IMR-90 (cell line): Measurements from ENCODE around the gene SLC34A3. TPM values are rescaled to one million over a fixed set of nuclear protein-coding genes. Genes with fewer than 3 reads are reported as not detected.

Experiments used
- ATAC-seq: fragments of 200-7000 bp; cut with Tn5 transposase; 2 replicates; pipeline ENCODE4 v1.9.1; 2020; ENCODE audit warnings: low read depth, mild to moderate bottlenecking, moderate library complexity
- BruUV-seq: library from RNA; stranded (reverse); fragments of 400-500 nt; replicated peaks from 2 replicates; lab custom pipeline; 2021; lab: Mats Ljungman, UMichigan
- CTCF ChIA-PET: fragments of 300-600 bp; formaldehyde crosslinking; extraction: SDS; loops from one replicate; lab custom pipeline; 2021; ENCODE audit warnings: antibody characterized with exemption; lab: Yijun Ruan, JAX
- POLR2A ChIA-PET: fragments of 300-600 bp; sonication (Branson Sonifier 250); formaldehyde crosslinking; loops from one replicate; lab custom pipeline; 2022; ENCODE audit warnings: antibody characterized with exemption; ENCODE audit not compliant: unreplicated experiment; lab: Charles Lee
- DNase-seq: peaks from one replicate; pipeline ENCODE4 v3.0.0; 2013
- H2AFZ ChIP-seq: replicated peaks from 2 replicates; pipeline ENCODE3; 2013; ENCODE audit warnings: low read length, mild to moderate bottlenecking; ENCODE audit not compliant: poor library complexity
- H2AK5ac ChIP-seq: 2 replicates; pipeline ENCODE4 v1.6.1; 2013; ENCODE audit warnings: low read depth, low read length, inconsistent platforms
- H2AK9ac ChIP-seq: replicated peaks from 2 replicates; pipeline ENCODE3; 2013; ENCODE audit warnings: mild to moderate bottlenecking, low read depth, low read length, moderate library complexity; ENCODE audit not compliant: poor library complexity
- H2BK120ac ChIP-seq: 2 replicates; pipeline ENCODE4 v1.6.1; 2013; ENCODE audit warnings: low read depth, low read length, inconsistent platforms
- H2BK15ac ChIP-seq: 3 replicates; pipeline ENCODE4 v1.6.1; 2013; ENCODE audit warnings: low read depth, low read length, inconsistent platforms
- H2BK20ac ChIP-seq: 2 replicates; pipeline ENCODE4 v1.6.1; 2013; ENCODE audit warnings: low read depth, mild to moderate bottlenecking, inconsistent platforms, low read length, moderate library complexity
- H2BK5ac ChIP-seq: 2 replicates; pipeline ENCODE4 v1.6.1; 2013; ENCODE audit warnings: mild to moderate bottlenecking, low read depth, low read length, inconsistent platforms; ENCODE audit not compliant: poor library complexity, severe bottlenecking
- H3K14ac ChIP-seq: replicated peaks from 2 replicates; pipeline ENCODE4 v1.6.1; 2013; ENCODE audit warnings: low read depth, low read length, inconsistent platforms
- H3K18ac ChIP-seq: 2 replicates; pipeline ENCODE4 v1.6.1; 2013; ENCODE audit warnings: low read depth, low read length, control low read depth
- H3K23ac ChIP-seq: 2 replicates; pipeline ENCODE4 v1.6.1; 2013; ENCODE audit warnings: low read depth, low read length, inconsistent platforms
- H3K27ac ChIP-seq: 2 replicates; pipeline ENCODE4 v1.5.1; 2013; ENCODE audit warnings: mild to moderate bottlenecking, control low read depth, low read length; ENCODE audit not compliant: insufficient read depth
- H3K27me3 ChIP-seq: 2 replicates; pipeline ENCODE4 v1.6.1; 2013; ENCODE audit warnings: low read length; ENCODE audit not compliant: control insufficient read depth, insufficient read depth
- H3K36me3 ChIP-seq: 2 replicates; pipeline ENCODE4 v1.6.1; 2013; ENCODE audit warnings: low read length, mixed read lengths; ENCODE audit not compliant: control insufficient read depth, insufficient read depth
- H3K4ac ChIP-seq: 2 replicates; pipeline ENCODE4 v1.6.1; 2013; ENCODE audit warnings: low read depth, low read length, inconsistent platforms
- H3K4me1 ChIP-seq: 2 replicates; pipeline ENCODE4 v1.6.1; 2013; ENCODE audit warnings: low read length, mixed read lengths; ENCODE audit not compliant: control insufficient read depth, insufficient read depth
- H3K4me2 ChIP-seq: 2 replicates; pipeline ENCODE4 v1.6.1; 2013; ENCODE audit warnings: low read depth, mild to moderate bottlenecking, control low read depth, low read length, moderate library complexity
- H3K4me3 ChIP-seq: 2 replicates; pipeline ENCODE4 v1.5.1; 2013; ENCODE audit warnings: low read depth, mild to moderate bottlenecking, control low read depth, low read length, moderate library complexity; ENCODE audit not compliant: insufficient read depth
- H3K56ac ChIP-seq: 2 replicates; pipeline ENCODE4 v1.6.1; 2013; ENCODE audit warnings: low read length, inconsistent platforms; ENCODE audit not compliant: insufficient read depth; ENCODE audit errors: extremely low read depth
- H3K79me1 ChIP-seq, 2 experiments: 2 replicates each; pipeline ENCODE4 v1.6.1; 2013; ENCODE audit warnings: low read length in 2 of 2, inconsistent platforms in 1 of 2, low read depth in 1 of 2
- H3K9ac ChIP-seq: 2 replicates; pipeline ENCODE4 v1.6.1; 2013; ENCODE audit warnings: low read depth, low read length, control low read depth
- H3K9me1 ChIP-seq: 2 replicates; pipeline ENCODE4 v1.6.1; 2013; ENCODE audit warnings: low read length, inconsistent platforms; ENCODE audit not compliant: insufficient read depth
- H3K9me3 ChIP-seq: 2 replicates; pipeline ENCODE4 v1.6.1; 2013; ENCODE audit warnings: low read length; ENCODE audit not compliant: control insufficient read depth, insufficient read depth
- H4K20me1 ChIP-seq: 2 replicates; pipeline ENCODE4 v1.6.1; 2013; ENCODE audit warnings: low read length, inconsistent platforms; ENCODE audit not compliant: insufficient read depth
- H4K5ac ChIP-seq: 2 replicates; pipeline ENCODE4 v1.6.1; 2013; ENCODE audit warnings: mild to moderate bottlenecking, low read depth, low read length, control low read depth
- H4K8ac ChIP-seq, 2 experiments: 2 replicates each; pipeline ENCODE4 v1.6.1; 2013; ENCODE audit warnings: low read depth in 2 of 2, low read length in 2 of 2, control low read depth in 1 of 2, inconsistent platforms in 1 of 2
- H4K91ac ChIP-seq: 2 replicates; pipeline ENCODE4 v1.6.1; 2013; ENCODE audit warnings: low read depth, low read length, inconsistent platforms; ENCODE audit not compliant: insufficient read depth
- BHLHE40 ChIP-seq: fragments of 150-350 bp; IDR thresholded peaks from 2 replicates; pipeline ENCODE4 v1.6.1; 2016; ENCODE audit warnings: mild to moderate bottlenecking, low read depth, low read length
- CEBPB ChIP-seq: IDR thresholded peaks from 2 replicates; pipeline ENCODE4 v1.6.1; 2012; ENCODE audit warnings: low read depth, low read length, improper control_type of control experiment
- CHD1 ChIP-seq: IDR thresholded peaks from 2 replicates; pipeline ENCODE4 v1.6.1; 2012; ENCODE audit warnings: low read depth, low read length, improper control_type of control experiment
- FOS ChIP-seq: fragments of 150-350 bp; IDR thresholded peaks from 2 replicates; pipeline ENCODE4 v1.6.1; 2016; ENCODE audit warnings: low read depth, low read length
- MAFK ChIP-seq: IDR thresholded peaks from 2 replicates; pipeline ENCODE4 v1.6.1; 2012; ENCODE audit warnings: low read depth, low read length, improper control_type of control experiment
- MAZ ChIP-seq: IDR thresholded peaks from 2 replicates; pipeline ENCODE4 v1.6.1; 2012; ENCODE audit warnings: low read depth, mild to moderate bottlenecking, low read length, improper control_type of control experiment, moderate library complexity, borderline replicate concordance
- MXI1 ChIP-seq: IDR thresholded peaks from 2 replicates; pipeline ENCODE4 v1.6.1; 2012; ENCODE audit warnings: low read depth, mild to moderate bottlenecking, low read length, moderate library complexity, borderline replicate concordance
- NFE2L2 ChIP-seq: fragments of 150-350 bp; IDR thresholded peaks from 2 replicates; pipeline ENCODE4 v1.6.1; 2016; ENCODE audit warnings: low read depth, mild to moderate bottlenecking, low read length
- POLR2A ChIP-seq: IDR thresholded peaks from 2 replicates; pipeline ENCODE4 v1.6.1; 2012; ENCODE audit warnings: mild to moderate bottlenecking, low read depth, low read length
- RAD21 ChIP-seq: IDR thresholded peaks from 2 replicates; pipeline ENCODE4 v1.6.1; 2012; ENCODE audit warnings: low read length, improper control_type of control experiment
- RCOR1 ChIP-seq: IDR thresholded peaks from 2 replicates; pipeline ENCODE4 v1.6.1; 2012; ENCODE audit warnings: mild to moderate bottlenecking, low read length, improper control_type of control experiment; ENCODE audit not compliant: insufficient replicate concordance
- RFX5 ChIP-seq: IDR thresholded peaks from 2 replicates; pipeline ENCODE4 v1.8.0; 2012; ENCODE audit warnings: low read depth, mild to moderate bottlenecking, low read length, moderate library complexity
- SMC3 ChIP-seq: fragments of 150-350 bp; IDR thresholded peaks from 2 replicates; pipeline ENCODE4 v1.6.1; 2016; ENCODE audit warnings: low read depth, mild to moderate bottlenecking, antibody characterized with exemption, low read length, moderate library complexity
- WGBS, 2 experiments: methylation state at CpG; one replicate each; pipeline versions ENCODE4 v1.1.5 to v1.1.7; 2013; ENCODE audit warnings: missing lambda C conversion rate in 2 of 2; ENCODE audit not compliant: insufficient read length in 1 of 2; ENCODE audit errors: extremely low coverage in 2 of 2; 5-methylcytosine and 5-hydroxymethylcytosine counted together
- dilution Hi-C: fragments of 300-500 bp; cut with HindIII; formaldehyde crosslinking; loops from one replicate; pipeline ENCODE4 v1.14.3; 2018; ENCODE audit warnings: low sequenced_read_pairs; ENCODE audit not compliant: unreplicated experiment
- in situ Hi-C: fragments of 300-500 bp; cut with MboI; formaldehyde crosslinking; loops from 3 replicates; pipeline ENCODE4 v1.14.3; 2019; ENCODE audit warnings: low sequenced_read_pairs, inconsistent platforms, mixed read lengths
- intact Hi-C: fragments of 100-400 bp; cut with micrococcal nuclease; formaldehyde crosslinking; loops from 2 replicates; pipeline ENCODE4 v1.10.0; 2022
- polyA plus RNA-seq, 3 experiments: library from polyadenylated mRNA; depleted of rRNA; stranded (reverse); fragments of >200 nt; gene quantifications; 2 replicates each; pipeline ENCODE4 v1.2.3, GENCODE V29; 2012; ENCODE audit warnings: low replicate concordance in 1 of 3
- total RNA-seq: library from RNA; depleted of rRNA; stranded (reverse); fragments of >200 nt; gene quantifications from 2 replicates; pipeline ENCODE4 v1.2.3, GENCODE V29; 2012
- TF ChIP-seq, protein P1 (sequence below): conservative IDR thresholded peaks from 2 replicates; pipeline ENCODE4 v1.5.1; 2012; ENCODE audit warnings: mild to moderate bottlenecking, low read depth, low read length, improper control_type of control experiment
- TF ChIP-seq, protein P2 (sequence below): fragments of 150-350 bp; IDR thresholded peaks from 2 replicates; pipeline ENCODE4 v1.6.1; 2016; ENCODE audit warnings: low read depth, mild to moderate bottlenecking, low read length, moderate library complexity, borderline replicate concordance
- TF ChIP-seq, protein P3 (sequence below): fragments of 150-350 bp; IDR thresholded peaks from 2 replicates; pipeline ENCODE4 v1.6.1; 2017; ENCODE audit warnings: mild to moderate bottlenecking, antibody characterized with exemption, low read length, low read depth

Gene SLC34A3
- total and polyA plus RNA-seq, 2 of the 4 experiments (the other 2 are of a cell fraction), result not detected

DNA sequence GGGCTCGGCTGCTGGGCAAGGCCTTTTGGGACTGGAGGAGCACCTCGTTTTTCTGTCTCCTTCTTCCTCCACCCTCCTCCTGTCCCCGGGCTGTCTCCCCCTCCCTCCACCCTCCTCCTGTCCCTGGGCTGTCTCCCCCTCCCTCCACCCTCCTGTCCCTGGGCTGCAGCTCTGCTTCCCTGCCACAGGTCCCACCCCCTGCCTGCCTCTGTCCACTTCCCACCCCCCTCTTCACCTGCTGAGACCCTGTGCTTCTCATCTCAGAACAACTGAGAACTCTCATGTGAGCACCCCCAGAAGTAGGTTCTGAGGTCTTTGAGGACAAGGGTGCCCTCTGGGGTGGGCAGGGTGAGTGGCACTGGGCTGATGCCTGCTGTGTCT lies 41.0 kb downstream of the SLC34A3 start:
- dilution Hi-C loops (no loop called here), intact Hi-C loops (no loop called here), in situ Hi-C loops (no loop called here)
- POLR2A ChIA-PET, result no interaction called here
- DNase-seq (no peak), ATAC-seq (no peak)
- H3K27me3 ChIP-seq, result no peaks in the 10 kb centered on the region
- TF ChIP-seq CEBPB (no peak), RFX5 (no peak), FOS (no peak), MXI1 (no peak), CHD1 (no peak), MAZ (no peak), BHLHE40 (no peak), NFE2L2 (no peak), SMC3 (no peak), POLR2A (no peak), RCOR1 (no peak), RAD21 (no peak), MAFK (no peak)
- TF ChIP-seq, protein P1, sequence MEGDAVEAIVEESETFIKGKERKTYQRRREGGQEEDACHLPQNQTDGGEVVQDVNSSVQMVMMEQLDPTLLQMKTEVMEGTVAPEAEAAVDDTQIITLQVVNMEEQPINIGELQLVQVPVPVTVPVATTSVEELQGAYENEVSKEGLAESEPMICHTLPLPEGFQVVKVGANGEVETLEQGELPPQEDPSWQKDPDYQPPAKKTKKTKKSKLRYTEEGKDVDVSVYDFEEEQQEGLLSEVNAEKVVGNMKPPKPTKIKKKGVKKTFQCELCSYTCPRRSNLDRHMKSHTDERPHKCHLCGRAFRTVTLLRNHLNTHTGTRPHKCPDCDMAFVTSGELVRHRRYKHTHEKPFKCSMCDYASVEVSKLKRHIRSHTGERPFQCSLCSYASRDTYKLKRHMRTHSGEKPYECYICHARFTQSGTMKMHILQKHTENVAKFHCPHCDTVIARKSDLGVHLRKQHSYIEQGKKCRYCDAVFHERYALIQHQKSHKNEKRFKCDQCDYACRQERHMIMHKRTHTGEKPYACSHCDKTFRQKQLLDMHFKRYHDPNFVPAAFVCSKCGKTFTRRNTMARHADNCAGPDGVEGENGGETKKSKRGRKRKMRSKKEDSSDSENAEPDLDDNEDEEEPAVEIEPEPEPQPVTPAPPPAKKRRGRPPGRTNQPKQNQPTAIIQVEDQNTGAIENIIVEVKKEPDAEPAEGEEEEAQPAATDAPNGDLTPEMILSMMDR, result no peak
- TF ChIP-seq, protein P2, sequence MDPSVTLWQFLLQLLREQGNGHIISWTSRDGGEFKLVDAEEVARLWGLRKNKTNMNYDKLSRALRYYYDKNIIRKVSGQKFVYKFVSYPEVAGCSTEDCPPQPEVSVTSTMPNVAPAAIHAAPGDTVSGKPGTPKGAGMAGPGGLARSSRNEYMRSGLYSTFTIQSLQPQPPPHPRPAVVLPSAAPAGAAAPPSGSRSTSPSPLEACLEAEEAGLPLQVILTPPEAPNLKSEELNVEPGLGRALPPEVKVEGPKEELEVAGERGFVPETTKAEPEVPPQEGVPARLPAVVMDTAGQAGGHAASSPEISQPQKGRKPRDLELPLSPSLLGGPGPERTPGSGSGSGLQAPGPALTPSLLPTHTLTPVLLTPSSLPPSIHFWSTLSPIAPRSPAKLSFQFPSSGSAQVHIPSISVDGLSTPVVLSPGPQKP, result no peak
- TF ChIP-seq, protein P3, sequence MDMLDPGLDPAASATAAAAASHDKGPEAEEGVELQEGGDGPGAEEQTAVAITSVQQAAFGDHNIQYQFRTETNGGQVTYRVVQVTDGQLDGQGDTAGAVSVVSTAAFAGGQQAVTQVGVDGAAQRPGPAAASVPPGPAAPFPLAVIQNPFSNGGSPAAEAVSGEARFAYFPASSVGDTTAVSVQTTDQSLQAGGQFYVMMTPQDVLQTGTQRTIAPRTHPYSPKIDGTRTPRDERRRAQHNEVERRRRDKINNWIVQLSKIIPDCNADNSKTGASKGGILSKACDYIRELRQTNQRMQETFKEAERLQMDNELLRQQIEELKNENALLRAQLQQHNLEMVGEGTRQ, result no peak
- H3K56ac ChIP-seq, result no peak overlapping the region
- no peak overlapping the region for H3K9ac ChIP-seq
- H4K5ac ChIP-seq, result no peak overlapping the region
- no peak overlapping the region for H3K4me2 ChIP-seq
- peaks cover 15% of the 10 kb centered on the region for H3K4me1 ChIP-seq
- H4K8ac ChIP-seq, result no peak overlapping the region
- no peak overlapping the region for H2BK20ac ChIP-seq
- peaks cover 46% of the 10 kb centered on the region for H3K36me3 ChIP-seq
- no peak overlapping the region for H2BK15ac ChIP-seq
- peaks cover 29% of the 10 kb centered on the region for H4K20me1 ChIP-seq
- H2AK5ac ChIP-seq, result no peak overlapping the region
- 30% methylated on average over 2 of the region's 3 CpGs; no CpG with 5 or more reads in 1 of the 2 experiments for WGBS, 2 experiments
- no TSS peak for BruUV-seq
- CTCF ChIA-PET, result no interaction called here
- no peak overlapping the region for H3K18ac ChIP-seq
- H3K4me3 ChIP-seq, result no peak overlapping the region
- H3K23ac ChIP-seq, result no peak overlapping the region
- H2BK5ac ChIP-seq, result no peak overlapping the region
- H3K79me1 ChIP-seq, result peaks cover 13 to 72% of the 10 kb centered on the region in 2 experiments
- H2BK120ac ChIP-seq, result no peak overlapping the region
- no peaks in the 10 kb centered on the region for H3K9me3 ChIP-seq
- no peak overlapping the region for H3K27ac ChIP-seq
- H4K91ac ChIP-seq, result no peak overlapping the region
- no peak overlapping the region for H3K4ac ChIP-seq
- no peak overlapping the region for H3K14ac ChIP-seq
- H2AFZ ChIP-seq, result no peak overlapping the region
- peaks cover 14% of the 10 kb centered on the region for H3K9me1 ChIP-seq
- H2AK9ac ChIP-seq, result peak overlapping the region; percentile 42
